Loucy (cell line): ENCODE data around the gene MAPRE2.

Source experiments
- CTCF ChIP-seq: fragments of 200-600 bp; sonication (generic); conservative IDR thresholded peaks from 2 replicates; pipeline ENCODE4 v1.5.1; 2014; ENCODE audit warnings: mild to moderate bottlenecking, antibody characterized with exemption, low read length
- EZH2phosphoT487 ChIP-seq: fragments of 200-600 bp; IDR thresholded peaks from 2 replicates; pipeline ENCODE4 v1.6.1; 2018; ENCODE audit warnings: antibody characterized with exemption, mild to moderate bottlenecking, moderate library complexity, borderline replicate concordance

- TF ChIP-seq CTCF (no peak), EZH2phosphoT487 (no peak)
These were observed 120.7 kb downstream of the MAPRE2 start for GRCh38 chr18:35161934-35162333.
